HT1080 (cell line): ENCODE data around the gene KLK8. TPM values are rescaled to one million over a fixed set of nuclear protein-coding genes. Genes with fewer than 3 reads are reported as not detected.
A peak's percentile ranks its signal among the peaks of the same experiment; 100 is the strongest.

Experiments
- DNase-seq: peaks from one replicate; pipeline ENCODE4 v3.0.0-alpha.2; 2015; ENCODE audit warnings: low read depth
- total RNA-seq: library from RNA; depleted of rRNA; stranded (reverse); fragments of >200 nt; shearing (Covaris generic); gene quantifications from 2 replicates; pipeline ENCODE4 v1.2.3, GENCODE V29; 2014

The KLK8 gene
- total RNA-seq, 1 experiment from 2014 or later = not detected

- DNase-seq = no peak
Measured at GRCh38 chr19:51018745-51019543, 17.5 kb upstream of the KLK8 start.

- peak; percentile 37 for DNase-seq
Measured at GRCh38 chr19:51016798-51017683, 15.6 kb upstream of the KLK8 start.

GRCh38 chr19:51015691-51016267, 14.4 kb upstream of the KLK8 start:
- no peak for DNase-seq

GRCh38 chr19:51014242-51014641, 12.8 kb upstream of the KLK8 start:
- DNase-seq = no peak

GRCh38 chr19:51012661-51013190, 11.3 kb upstream of the KLK8 start:
- no peak for DNase-seq

GRCh38 chr19:51010066-51010795, 8.8 kb upstream of the KLK8 start:
- no peak for DNase-seq

GRCh38 chr19:51009061-51009891, 7.9 kb upstream of the KLK8 start:
- no peak for DNase-seq

- DNase-seq = no peak
Measured at GRCh38 chr19:51007488-51007887, 6.1 kb upstream of the KLK8 start.

- DNase-seq = no peak
Measured at GRCh38 chr19:51006406-51006805, 5.0 kb upstream of the KLK8 start.

GRCh38 chr19:51005248-51005647, 3.8 kb upstream of the KLK8 start:
- no peak for DNase-seq

GRCh38 chr19:51003316-51003715, 1.9 kb upstream of the KLK8 start:
- DNase-seq = no peak

GRCh38 chr19:51002542-51003311, 1.3 kb upstream of the KLK8 start:
- DNase-seq = no peak

- no peak for DNase-seq
Measured at GRCh38 chr19:51002089-51002532, 707 bp upstream of the KLK8 start.

GRCh38 chr19:51000981-51001380, 423 bp downstream of the KLK8 start:
- no peak for DNase-seq

GRCh38 chr19:51000426-51000825, 978 bp downstream of the KLK8 start:
- no peak for DNase-seq

GRCh38 chr19:50998686-50999085, 2.7 kb downstream of the KLK8 start:
- DNase-seq = no peak

GRCh38 chr19:50998061-50998460, 3.3 kb downstream of the KLK8 start:
- DNase-seq = no peak

GRCh38 chr19:50994129-50994528, 7.3 kb downstream of the KLK8 start:
- peak; percentile 35 for DNase-seq

- no peak for DNase-seq
Measured at GRCh38 chr19:50992666-50993035, 8.8 kb downstream of the KLK8 start.
